COR-L47 (cell line): ENCODE results near the gene RASGEF1C.

ENCODE experiments used
- DNase-seq: peaks from one replicate; lab custom pipeline; 2025; lab: John Stamatoyannopoulos, UW

The RASGEF1C gene

DNA sequence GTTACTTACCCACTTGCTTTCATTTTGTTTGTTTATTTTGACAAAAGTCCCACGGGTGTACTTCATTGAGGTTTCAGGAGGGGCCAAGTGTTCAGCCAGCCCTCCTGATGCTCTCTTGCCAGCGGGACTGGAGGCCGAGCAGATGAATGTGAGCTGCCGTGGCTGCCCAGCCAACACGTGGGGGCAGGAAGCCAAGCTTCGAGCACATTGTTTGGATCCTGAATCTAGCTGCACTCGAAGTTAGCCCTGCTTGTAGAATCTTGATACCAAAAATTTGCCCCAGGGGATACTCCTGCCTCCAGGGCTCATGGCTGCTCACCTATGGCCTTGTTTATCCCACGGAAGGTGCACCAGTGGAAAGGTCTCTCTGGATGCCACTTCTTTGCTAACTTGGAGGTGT lies 49.3 kb downstream of the RASGEF1C start:
- DNase-seq, result no peak

DNA sequence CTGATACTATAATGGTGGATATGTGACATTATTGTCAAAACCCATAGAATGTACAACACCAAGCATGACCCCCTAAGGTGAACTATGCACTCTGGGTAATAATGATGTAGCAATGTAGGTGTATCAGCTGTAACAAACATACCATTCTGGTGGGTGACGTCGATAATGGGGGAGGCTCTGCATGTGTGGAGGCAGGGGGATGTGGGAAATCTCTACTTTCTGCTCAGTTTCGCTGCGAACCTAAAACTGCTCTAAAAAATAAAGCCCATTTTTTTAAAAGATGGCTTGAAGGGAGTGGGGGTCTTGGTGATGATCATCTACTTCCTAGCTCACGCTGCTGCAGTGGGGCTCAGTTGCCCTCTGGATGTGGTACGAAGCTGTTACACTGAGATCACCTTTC lies 51.1 kb downstream of the RASGEF1C start:
- DNase-seq, result no peak

DNA sequence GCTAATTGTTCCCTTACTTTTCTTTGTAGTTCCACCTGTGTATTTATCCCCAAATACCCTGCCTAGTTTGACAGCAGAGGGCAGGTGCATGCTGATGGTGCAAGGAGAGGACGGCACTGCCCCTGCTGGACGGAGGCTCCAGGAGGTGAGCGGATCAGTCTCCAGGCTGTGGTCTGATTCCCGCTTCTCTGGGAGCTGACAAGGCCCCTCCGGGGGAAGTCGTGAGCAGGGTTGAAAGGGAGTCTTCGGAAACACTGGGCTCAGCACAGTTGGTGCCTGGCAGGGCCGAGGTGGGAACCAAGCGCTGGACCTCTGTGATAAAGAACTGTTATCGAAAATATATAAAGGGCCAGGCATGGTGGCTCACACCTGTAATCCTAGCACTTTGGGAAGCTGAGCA lies 52.9 kb downstream of the RASGEF1C start:
- no peak for DNase-seq

DNA sequence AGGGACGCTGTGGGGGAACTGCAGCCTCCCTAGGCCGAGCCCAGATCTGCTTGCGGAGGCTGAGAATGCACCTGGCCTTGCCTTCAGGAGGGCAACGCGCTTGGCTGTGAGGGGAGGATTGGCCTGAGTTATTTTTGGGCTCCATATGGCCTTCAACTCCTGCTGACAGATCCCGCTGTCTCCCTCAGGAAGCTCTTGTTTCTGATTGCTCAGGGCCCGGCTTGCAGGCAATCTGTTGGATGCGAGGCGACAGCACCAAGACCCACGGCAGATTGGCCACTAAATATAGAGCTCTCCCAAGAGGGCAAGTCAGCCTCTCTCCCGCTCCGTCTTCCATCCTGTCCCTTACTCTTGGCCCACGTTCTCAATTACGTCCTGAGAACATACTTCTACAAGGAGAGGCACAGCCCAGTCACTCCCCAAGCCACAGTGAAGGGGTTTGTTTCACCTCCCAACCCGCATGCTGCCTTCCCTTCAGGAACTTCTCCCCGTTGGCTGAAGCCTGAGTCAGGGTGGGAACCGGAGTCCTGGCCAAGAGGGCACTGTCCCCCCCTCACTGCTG lies 53.6 kb downstream of the RASGEF1C start:
- DNase-seq, result no peak

DNA sequence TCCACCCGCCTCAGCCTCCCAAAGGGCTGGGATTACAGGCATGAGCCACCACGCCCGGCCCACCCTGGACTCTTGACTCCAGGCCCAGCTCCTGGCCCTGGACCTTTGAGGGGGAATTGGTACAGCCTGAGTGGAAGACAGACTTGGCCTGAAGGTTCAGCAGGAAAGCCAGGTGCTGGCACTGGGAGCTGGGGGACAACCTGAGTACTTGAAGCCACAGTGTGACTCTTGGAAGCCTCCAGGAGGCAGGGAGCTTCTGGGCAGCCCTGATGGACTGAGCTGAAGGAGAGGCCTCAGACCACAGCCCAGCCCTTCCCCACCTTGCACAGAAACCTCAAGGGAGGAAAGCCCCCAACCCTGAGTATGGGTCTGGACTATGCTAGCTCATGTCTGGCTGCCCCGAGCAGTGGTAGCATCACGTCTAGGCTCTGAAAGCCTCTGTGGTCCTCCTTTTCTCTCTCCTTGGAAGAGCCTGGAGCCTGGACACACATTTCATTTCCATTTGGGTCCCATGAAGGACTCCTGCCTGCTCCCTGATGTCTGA lies 54.1 kb downstream of the RASGEF1C start:
- no peak for DNase-seq

DNA sequence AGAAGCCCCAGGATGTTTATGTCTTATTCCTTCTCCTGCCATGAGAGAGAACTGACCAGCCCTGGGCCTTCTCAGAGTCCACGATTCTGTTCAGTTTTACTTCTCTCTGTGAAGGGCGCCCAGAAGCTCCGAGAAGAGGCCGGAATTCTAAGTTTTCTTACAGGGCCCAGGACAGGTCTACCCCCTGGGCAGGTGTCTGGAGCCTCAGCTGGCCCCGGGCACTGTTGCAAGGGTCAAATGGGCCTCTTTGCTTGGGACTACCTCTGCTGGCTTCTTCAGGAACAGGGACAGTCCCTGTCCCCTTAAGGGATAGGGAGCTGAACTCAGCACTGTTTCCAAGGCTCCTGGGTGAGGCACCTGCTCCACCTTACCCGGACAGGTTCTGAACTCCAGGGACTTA lies 55.0 kb downstream of the RASGEF1C start:
- no peak for DNase-seq

DNA sequence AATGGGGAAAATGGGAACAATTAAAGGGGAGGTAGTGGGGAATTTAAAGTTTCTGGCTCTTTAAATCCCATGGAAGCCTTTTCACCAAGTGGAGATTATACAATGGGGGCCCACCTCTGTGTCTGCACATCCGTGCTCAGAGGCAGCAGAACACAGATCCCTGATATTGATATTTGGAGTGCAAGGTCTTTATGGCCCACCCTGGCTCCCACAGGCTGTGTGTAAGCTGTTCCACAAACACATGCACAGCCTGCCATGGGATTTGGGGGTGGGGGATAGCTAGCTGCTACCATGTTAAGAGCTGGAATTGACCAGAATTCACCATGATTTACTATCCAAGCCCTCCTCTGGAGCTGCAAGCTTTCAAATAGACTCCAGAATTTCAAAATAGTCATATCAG lies 55.9 kb downstream of the RASGEF1C start:
- DNase-seq, result no peak

DNA sequence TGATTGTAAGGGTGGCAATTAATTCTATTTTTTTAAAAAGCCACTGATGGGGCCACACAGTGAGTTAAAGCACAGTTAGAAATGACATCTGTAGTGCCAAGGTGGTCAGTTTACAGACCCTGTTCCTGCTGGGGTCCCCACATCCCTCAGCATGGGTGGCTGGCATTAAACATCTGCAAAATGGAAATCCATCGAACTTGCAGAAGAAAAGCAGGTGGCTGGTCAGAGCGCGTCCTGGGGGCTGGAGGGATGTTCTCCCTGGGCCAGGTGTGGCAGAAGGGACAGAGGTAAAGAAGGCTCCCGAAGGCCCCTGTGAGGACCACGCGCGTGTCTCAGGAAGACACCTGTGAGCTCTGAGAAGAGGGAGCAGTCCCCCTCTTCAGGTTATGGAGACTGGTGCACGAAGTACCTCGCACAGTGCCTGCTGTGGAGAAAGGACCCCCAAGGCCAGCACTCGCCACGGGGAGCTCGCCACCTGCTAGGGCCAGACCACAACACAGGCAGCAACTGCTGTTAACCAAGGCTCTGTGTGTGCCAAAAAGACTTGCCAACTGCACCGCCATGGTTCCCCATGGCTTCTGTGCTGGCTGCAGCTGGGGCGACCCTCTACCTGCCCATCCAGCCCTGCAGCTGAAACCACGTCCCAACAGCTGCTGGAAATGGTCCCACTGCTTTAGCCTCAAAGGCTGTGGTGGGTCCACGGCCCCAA lies 65.2 kb downstream of the RASGEF1C start:
- no peak for DNase-seq

DNA sequence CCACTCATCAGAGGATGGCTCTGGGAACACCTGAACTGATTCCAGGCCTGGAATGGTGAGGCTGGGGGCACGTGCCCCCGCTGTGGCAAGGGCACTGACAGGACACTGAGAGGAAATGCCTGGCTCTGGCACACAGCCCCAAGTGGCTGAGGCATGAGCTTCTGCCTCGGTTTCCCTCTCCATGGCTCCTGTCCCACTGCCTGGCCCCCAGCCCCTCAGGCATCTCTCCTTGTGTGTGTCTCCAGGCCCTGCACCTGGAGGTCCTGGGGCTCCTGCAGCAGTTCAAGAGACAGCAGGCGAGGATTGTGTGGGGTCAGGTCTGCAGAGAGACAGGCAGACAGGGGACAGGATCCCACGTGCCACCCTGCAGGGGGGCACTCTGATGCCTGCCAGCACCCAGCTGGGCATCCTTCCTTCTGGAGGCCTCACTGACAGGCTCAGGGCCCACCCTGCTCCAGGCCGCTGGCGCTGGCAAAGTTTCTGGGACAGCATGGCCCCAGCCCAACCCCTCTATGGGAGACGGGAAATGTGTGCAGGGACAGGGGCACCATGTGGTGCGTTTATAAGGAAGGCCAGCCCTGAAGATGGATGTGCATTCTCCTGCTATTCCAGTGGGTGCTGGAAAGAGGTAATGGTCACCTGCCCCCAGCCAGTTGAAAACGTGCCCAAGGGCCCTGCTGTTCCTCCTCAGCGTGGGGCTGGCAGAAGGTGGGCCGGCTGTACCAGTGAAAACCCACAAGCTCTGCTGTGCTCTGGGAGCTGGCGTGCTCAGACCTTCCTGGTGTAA lies 66.0 kb downstream of the RASGEF1C start:
- DNase-seq, result no peak

DNA sequence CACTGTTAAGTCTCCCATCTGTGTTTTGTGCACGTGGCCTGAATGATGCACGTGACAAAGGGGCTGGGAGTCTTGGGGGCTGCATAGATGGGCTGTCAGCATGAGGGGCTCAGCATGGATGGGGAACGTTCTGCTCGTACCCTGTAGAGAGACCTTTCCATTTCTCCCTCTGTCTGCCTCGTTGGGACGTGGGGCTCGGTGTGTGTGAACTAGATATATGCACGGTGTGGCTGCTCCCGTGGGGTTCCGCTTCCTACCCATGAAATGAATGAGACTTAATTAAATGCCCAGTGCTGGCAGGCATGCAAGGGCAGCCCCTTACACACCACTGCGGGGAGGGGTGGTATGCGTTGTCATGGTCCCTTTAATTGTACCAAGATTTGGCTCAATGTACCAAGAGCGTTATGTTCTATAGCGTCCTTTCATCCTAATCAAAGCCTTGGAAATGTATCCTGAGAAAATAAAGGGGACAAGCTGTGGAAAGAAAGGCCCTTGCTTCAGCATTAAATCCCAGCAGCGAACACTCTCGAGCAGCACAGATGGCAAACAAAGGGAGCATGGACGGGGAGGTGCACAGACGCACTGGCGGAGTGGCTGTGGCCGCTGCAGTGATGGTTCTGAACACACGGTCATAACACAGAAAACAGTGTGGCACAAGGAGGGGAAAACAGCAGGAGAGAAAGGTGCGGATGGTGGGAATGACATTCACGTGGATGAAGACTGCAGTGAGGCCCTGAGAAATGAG lies 66.8 kb downstream of the RASGEF1C start:
- DNase-seq, result no peak

DNA sequence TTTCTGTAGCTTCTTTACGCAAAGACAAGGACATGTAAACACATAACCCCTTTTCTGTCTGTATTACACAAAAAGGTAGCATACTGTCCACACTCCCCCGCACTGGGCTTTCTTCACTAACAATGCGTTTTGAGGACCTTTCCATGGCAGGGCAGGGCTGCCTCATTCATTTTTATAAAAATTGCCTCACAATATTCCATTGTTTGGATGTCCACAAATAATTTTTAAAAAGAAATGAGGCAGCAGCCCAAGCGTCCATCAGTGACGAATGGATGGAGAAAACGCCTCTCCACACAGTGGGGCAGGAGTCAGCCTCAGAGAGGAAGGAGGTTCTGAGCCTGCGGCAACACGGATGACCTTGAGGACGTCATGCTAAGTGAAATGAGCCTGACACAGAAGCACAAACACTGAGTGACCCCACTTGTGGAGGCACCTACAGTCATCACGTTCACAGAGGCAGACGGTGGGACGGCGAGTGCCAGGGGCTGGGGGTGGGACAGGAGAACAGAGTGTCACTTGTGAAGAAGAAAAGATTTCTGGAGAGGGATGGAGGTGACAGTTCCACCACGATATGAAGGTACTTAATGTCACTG lies 67.8 kb downstream of the RASGEF1C start:
- DNase-seq, result no peak

DNA sequence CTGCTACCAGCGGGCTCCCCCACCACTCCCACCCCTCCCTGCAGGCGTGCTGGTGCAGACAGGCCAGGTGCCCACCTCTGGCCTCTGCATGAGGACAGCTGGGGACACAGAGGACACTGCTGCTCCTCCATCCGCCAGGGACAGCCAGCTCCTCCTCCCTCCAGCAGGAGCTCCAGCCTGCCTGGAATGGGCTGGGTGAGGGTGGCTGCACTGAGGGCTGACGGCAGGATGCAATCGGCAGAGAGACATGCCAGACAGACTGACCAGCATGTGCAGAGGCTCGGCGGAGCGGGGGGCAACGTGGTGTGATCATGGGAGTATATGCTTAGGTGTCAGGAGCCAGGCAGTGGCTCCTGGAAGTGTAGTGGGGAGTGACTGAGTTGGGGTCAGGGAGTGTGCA lies 68.4 kb downstream of the RASGEF1C start:
- DNase-seq, result no peak

DNA sequence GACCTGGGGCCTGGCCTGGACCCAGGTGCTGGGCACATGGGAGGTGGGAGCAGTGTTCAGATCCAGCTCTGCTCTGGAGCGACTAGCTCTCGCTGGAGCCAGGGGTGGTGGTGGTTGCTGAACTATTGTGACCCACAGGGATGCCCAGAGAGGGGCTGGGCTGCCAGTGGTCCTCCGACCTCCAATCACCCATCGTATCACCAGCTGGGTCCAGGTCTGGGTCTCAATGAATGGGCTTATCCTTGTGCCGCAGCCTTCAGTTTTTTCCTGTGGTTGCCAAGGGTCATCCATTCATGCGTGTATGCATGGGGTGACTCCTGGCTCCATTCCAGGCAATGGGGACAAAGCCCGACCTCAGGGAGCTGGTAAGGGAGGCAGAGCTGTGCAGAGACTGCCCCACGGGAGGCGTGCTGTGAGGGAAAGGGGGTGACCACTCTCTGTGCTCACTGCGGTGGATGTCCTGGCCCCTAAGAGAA lies 68.9 kb downstream of the RASGEF1C start:
- no peak for DNase-seq

DNA sequence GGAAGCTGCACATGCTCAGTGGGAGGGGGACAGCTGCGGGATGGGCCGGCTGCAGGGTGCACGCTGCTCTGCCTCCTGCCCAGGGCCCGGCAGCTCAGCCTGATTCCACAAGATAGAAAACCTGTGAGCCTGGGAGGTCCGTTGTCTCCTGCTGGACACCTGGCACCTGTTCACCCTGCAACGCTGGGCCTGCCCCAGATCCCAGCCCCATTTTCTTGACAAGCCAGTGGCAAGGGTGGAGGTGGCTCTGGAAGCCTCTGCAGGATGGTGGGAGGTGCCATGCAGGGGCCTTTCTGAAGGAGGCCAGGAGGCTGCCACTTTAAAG lies 69.3 kb downstream of the RASGEF1C start:
- no peak for DNase-seq

DNA sequence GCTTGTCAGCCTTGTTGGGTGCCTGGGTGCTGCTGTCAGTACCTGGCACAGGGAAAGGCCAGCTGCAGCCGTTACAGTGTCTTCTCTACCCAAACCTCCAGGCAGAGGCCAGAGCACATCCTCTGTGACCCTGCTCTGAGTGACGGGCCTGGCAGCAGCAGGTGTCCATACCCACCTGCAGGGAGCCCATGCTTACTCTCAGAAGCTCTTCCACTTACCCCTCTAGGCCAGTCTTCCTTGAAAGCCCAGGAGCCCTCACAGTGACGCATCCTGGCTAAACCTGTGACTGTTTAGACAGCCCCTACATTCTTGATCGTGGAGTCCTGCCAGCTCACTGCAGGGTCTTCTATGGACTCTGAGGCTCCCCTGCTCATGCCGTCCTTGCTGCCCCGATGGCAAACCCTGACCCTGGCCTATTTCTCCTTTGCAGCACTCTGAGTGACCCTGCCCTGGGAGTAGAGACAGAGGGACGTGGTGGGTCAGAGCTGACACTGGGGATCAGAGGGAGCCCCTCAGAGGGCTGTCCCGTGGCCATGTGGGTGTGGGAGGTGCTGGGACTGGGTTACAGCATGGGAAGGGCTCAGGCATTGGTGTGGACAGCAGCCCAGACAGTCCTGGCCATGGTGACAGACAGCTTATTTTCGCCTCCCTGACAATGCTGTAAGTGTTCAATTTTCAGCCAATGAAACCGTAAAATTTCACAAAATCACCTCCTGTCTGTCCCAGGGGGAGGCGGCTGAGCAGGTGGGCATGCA lies 69.9 kb downstream of the RASGEF1C start:
- DNase-seq, result no peak

DNA sequence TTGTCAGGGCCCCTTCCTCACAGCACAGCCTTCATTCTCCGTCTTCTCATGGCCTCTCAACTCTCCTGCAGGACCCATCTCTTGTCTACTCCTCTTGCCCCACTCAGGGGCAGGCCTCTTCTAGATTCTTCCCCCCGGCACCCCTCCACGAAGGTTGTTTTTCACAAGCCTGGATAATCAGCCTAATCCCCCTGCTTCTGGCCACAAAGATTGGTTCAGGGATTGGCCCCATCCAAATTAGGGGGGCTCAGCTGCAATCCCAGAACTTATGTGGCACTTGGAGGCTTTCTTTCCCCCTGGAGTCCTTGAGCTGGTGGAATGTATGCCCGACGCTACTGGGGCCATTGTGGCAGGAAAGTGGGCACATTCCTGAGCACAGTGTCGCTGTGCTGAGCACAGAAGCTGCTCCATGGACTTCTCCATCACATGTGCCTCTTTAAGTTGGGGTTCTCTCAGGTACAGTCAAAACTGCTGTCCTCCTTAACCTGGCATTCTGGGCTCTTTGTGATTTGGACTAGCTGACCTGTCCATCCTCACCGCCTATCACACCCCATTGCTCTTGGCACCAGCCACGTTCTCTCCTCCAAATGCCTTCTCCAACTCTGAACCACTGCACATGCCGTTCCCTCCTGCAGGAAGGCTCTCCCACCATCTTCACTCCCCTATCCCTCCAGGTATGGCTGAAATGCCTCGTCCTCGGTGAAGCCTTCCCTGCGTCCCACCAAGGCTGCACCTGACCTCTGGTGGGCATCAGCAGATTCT lies 70.6 kb downstream of the RASGEF1C start:
- DNase-seq, result no peak

DNA sequence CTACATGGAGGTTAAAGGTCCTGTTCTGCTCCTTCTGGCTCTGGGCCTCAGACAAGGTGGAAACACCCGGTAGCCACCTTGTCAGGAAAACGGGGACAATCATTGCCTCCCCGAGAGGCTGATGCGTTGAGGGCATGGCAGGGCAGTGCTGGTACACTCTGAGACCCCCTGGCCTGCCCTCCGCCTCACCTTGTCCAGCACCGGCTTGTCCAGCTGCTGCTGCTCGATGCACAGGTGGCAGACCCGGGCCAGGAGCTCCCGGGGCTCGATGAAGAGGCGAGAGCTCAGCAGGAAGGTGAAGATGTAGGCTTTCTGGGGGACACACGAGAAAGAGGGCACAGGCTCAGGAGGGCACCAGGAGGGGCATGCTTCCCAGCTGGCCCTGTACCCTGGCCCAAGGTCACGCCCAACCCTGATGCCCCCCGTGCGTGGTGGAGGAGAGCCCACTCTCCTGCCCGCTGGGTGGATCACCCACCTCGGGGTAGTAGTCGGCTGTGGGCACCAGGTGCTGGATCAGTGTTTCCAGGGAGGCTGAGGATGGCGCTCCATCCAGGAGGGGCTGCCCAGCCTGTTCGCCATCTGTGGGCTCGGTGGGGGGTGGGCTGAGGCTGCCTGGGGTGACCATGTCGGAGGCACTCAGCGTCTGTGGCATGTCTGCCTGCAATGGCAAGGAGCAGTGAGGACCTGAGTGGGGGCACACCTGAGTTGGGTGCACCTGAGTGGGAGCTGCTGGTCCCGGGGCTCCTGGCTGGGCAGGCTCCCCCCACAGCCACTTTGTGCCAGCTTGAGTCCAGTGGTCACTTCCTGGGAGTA lies 71.4 kb downstream of the RASGEF1C start:
- DNase-seq, result no peak

DNA sequence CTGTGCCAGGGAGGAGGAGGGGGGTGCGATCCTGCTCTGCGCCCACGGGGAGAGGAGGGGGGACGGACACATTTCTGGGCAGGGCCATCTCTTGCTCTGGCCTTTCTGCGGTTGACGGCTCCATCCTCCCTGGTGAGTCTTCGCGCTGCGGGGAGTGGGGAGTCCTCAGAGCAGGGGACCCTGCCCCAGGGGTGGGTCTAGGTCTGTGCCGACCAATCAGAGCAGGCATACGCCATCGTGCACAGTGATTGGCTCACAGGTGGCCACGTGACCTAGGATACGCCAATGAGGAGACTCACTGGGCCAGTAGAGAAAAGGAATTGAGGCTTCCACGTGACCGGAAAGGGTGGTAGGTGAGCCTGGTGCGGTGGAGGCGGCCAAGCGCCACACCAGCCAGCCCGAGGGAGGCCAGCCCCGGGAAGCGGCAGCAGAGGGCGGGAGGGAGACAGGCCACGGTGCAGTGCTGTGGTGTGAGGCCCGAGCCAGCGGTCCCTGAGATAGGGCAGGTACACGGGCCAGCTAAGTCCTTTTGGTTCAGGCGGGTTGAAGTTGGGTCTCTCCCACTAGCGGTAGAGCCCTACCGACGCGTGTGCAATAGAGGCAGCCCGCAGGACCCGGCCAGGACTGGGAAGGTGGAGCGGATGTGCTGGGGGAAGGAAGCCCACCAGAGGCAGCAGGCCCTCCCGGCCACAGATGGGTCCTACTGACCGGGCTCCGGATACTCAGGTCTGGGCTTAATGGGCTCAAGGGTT lies 72.2 kb downstream of the RASGEF1C start:
- no peak for DNase-seq
